H1 (cell line): ENCODE data around the gene ADCK2. TPM values are rescaled to one million over a fixed set of nuclear protein-coding genes. Genes with fewer than 3 reads are reported as not detected.

ENCODE experiments used
- CTCF ChIA-PET: fragments of 300-600 bp; sonication (Branson Sonifier 250); formaldehyde crosslinking; loops from one replicate; lab custom pipeline; 2021; ENCODE audit not compliant: partially characterized antibody; lab: Charles Lee
- POLR2A ChIA-PET: fragments of 300-600 bp; sonication (Branson Sonifier 250); formaldehyde crosslinking; loops from one replicate; lab custom pipeline; 2021; ENCODE audit warnings: inconsistent platforms; ENCODE audit not compliant: partially characterized antibody; lab: Charles Lee
- DNase-seq, 2 experiments: peaks; one replicate each; pipeline versions ENCODE4 v3.0.0 to v3.0.0-alpha.2; 2010 to 2022; ENCODE audit warnings: low spot score in 2 of 2, low read depth in 1 of 2, mixed read lengths in 1 of 2
- FAIRE-seq: peaks from 2 replicates; lab custom pipeline; 2011; peaks lifted over from hg19 to GRCh38; lab: Jason Lieb, UNC
- H2AFZ ChIP-seq: 2 replicates; pipeline ENCODE4 v1.8.1; 2012; ENCODE audit warnings: low read length, inconsistent platforms
- H2AK5ac ChIP-seq: 2 replicates; pipeline ENCODE4 v1.6.1; 2013; ENCODE audit warnings: low read depth, low read length
- H2BK120ac ChIP-seq: replicated peaks from 2 replicates; pipeline ENCODE3; 2013; ENCODE audit warnings: low read depth, low read length, inconsistent platforms
- H2BK12ac ChIP-seq: 2 replicates; pipeline ENCODE4 v1.6.1; 2013; ENCODE audit warnings: low read depth, low read length
- H2BK15ac ChIP-seq: 2 replicates; pipeline ENCODE4 v1.6.1; 2013; ENCODE audit warnings: low read length
- H2BK20ac ChIP-seq: 2 replicates; pipeline ENCODE4 v1.6.1; 2013; ENCODE audit warnings: low read length
- H2BK5ac ChIP-seq: 2 replicates; pipeline ENCODE4 v1.6.1; 2013; ENCODE audit warnings: low read depth, low read length
- H3K14ac ChIP-seq: 2 replicates; pipeline ENCODE4 v1.6.1; 2013; ENCODE audit warnings: inconsistent platforms; ENCODE audit not compliant: insufficient read length
- H3K18ac ChIP-seq: 2 replicates; pipeline ENCODE4 v1.6.1; 2013; ENCODE audit warnings: low read length; ENCODE audit errors: extremely low read depth
- H3K23ac ChIP-seq: 2 replicates; pipeline ENCODE4 v1.6.1; 2013; ENCODE audit warnings: inconsistent platforms; ENCODE audit not compliant: insufficient read length
- H3K23me2 ChIP-seq: 2 replicates; pipeline ENCODE4 v1.6.1; 2013; ENCODE audit warnings: low read depth, low read length
- H3K27ac ChIP-seq: 2 replicates; pipeline ENCODE4 v1.6.1; 2011; ENCODE audit warnings: low read depth, low read length, inconsistent platforms
- H3K27me3 ChIP-seq, 4 experiments: replicated peaks in 1 of 4; 1 replicate in 1 of 4; 2 replicates in 3 of 4; pipeline versions ENCODE4 v1.6.1 to v1.8.1; 2011 to 2013; ENCODE audit warnings: low read length in 3 of 4, mild to moderate bottlenecking in 3 of 4, inconsistent platforms in 2 of 4, mixed read lengths in 2 of 4, moderate library complexity in 1 of 4; ENCODE audit not compliant: control insufficient read depth in 3 of 4, insufficient read depth in 3 of 4; ENCODE audit errors: extremely low read depth in 1 of 4
- H3K36me3 ChIP-seq, 4 experiments: 2 replicates each; pipeline versions ENCODE4 v1.6.1 to v1.8.1; 2011 to 2013; ENCODE audit warnings: mild to moderate bottlenecking in 4 of 4, low read length in 3 of 4, moderate library complexity in 2 of 4, control low read depth in 1 of 4, inconsistent platforms in 1 of 4; ENCODE audit not compliant: insufficient read depth in 4 of 4, control insufficient read depth in 2 of 4
- H3K4ac ChIP-seq: replicated peaks from 2 replicates; pipeline ENCODE3; 2013; ENCODE audit warnings: low read length, low read depth, mixed read lengths, inconsistent platforms; ENCODE audit not compliant: insufficient read length
- H3K4me1 ChIP-seq, 4 experiments: replicated peaks in 1 of 4; 1 replicate in 1 of 4; 2 replicates in 3 of 4; pipeline versions ENCODE4 v1.6.1 to v1.8.1; 2011 to 2013; ENCODE audit warnings: low read length in 3 of 4, inconsistent platforms in 2 of 4, mixed read lengths in 1 of 4; ENCODE audit not compliant: insufficient read depth in 4 of 4, control insufficient read depth in 3 of 4
- H3K4me2 ChIP-seq, 2 experiments: 2 replicates each; pipeline versions ENCODE4 v1.6.1 to v1.8.1; 2011 to 2013; ENCODE audit warnings: low read depth in 2 of 2, low read length in 2 of 2, control low read depth in 1 of 2, inconsistent platforms in 1 of 2, mild to moderate bottlenecking in 1 of 2; ENCODE audit not compliant: insufficient read depth in 1 of 2
- H3K4me3 ChIP-seq, 4 experiments: fragments of 200-600, 300-600 bp in 1 of 4; sonication (generic), shearing (Covaris generic), sonication (Bioruptor Twin) in 1 of 4; 2 replicates each; pipeline versions ENCODE4 v1.5.1 to v1.8.1; 2011 to 2016; ENCODE audit warnings: low read length in 4 of 4, low read depth in 3 of 4, control low read depth in 2 of 4, inconsistent platforms in 2 of 4, mild to moderate bottlenecking in 2 of 4, mixed read lengths in 1 of 4, moderate library complexity in 1 of 4; ENCODE audit not compliant: insufficient read depth in 2 of 4; ENCODE audit errors: extremely low read depth in 1 of 4
- H3K56ac ChIP-seq: replicated peaks from 2 replicates; pipeline ENCODE3; 2013; ENCODE audit warnings: low read depth, mild to moderate bottlenecking, mixed read lengths, low read length, inconsistent platforms; ENCODE audit not compliant: insufficient read length
- H3K79me1 ChIP-seq: 2 replicates; pipeline ENCODE4 v1.6.1; 2013; ENCODE audit warnings: low read depth, low read length, control low read depth
- H3K79me2 ChIP-seq, 2 experiments: 2 replicates each; pipeline versions ENCODE4 v1.6.1 to v1.8.1; 2012 to 2013; ENCODE audit warnings: low read length in 2 of 2, mild to moderate bottlenecking in 2 of 2, inconsistent platforms in 1 of 2; ENCODE audit not compliant: insufficient read depth in 2 of 2, control insufficient read depth in 1 of 2
- H3K9ac ChIP-seq, 4 experiments: replicated peaks in 1 of 4; 1 replicate in 1 of 4; 2 replicates in 3 of 4; pipeline versions ENCODE4 v1.6.1 to v1.8.1; 2011 to 2013; ENCODE audit warnings: low read depth in 3 of 4, low read length in 3 of 4, control low read depth in 2 of 4, mild to moderate bottlenecking in 2 of 4, moderate library complexity in 2 of 4, inconsistent platforms in 1 of 4; ENCODE audit errors: extremely low read depth in 1 of 4
- H3K9me3 ChIP-seq, 2 experiments: 2 replicates each; pipeline versions ENCODE4 v1.6.1 to v1.8.1; 2012 to 2013; ENCODE audit warnings: mild to moderate bottlenecking in 2 of 2, moderate library complexity in 2 of 2, control low read depth in 1 of 2, inconsistent platforms in 1 of 2, low read depth in 1 of 2, low read length in 1 of 2, mixed read lengths in 1 of 2; ENCODE audit not compliant: insufficient read depth in 2 of 2
- H4K20me1 ChIP-seq, 2 experiments: replicated peaks in 1 of 2; 2 replicates each; pipeline versions ENCODE3 to v1.8.1; 2011 to 2013; ENCODE audit warnings: inconsistent platforms in 2 of 2, low read length in 2 of 2, mild to moderate bottlenecking in 1 of 2; ENCODE audit not compliant: insufficient read depth in 2 of 2, control insufficient read depth in 1 of 2
- H4K5ac ChIP-seq: 2 replicates; pipeline ENCODE4 v1.6.1; 2013; ENCODE audit warnings: low read length, low read depth, mixed read lengths, inconsistent platforms; ENCODE audit not compliant: insufficient read length
- H4K8ac ChIP-seq: 2 replicates; pipeline ENCODE4 v1.8.0; 2013; ENCODE audit warnings: mild to moderate bottlenecking, moderate library complexity, low read length, inconsistent platforms; ENCODE audit not compliant: insufficient read depth; ENCODE audit errors: extremely low read depth
- H4K91ac ChIP-seq: replicated peaks from 2 replicates; pipeline ENCODE3; 2013; ENCODE audit warnings: low read length, mixed read lengths, inconsistent platforms; ENCODE audit not compliant: insufficient read length
- CHD2 ChIP-seq: IDR thresholded peaks from 2 replicates; pipeline ENCODE4 v1.6.1; 2012; ENCODE audit warnings: low read length, improper control_type of control experiment
- GTF2F1 ChIP-seq: IDR thresholded peaks from 2 replicates; pipeline ENCODE4 v1.6.1; 2012; ENCODE audit warnings: low read depth, low read length, improper control_type of control experiment, borderline replicate concordance
- MAFK ChIP-seq: IDR thresholded peaks from 2 replicates; pipeline ENCODE4 v1.6.1; 2012; ENCODE audit warnings: low read depth, mild to moderate bottlenecking, improper control_type of control experiment, low read length
- POU5F1 ChIP-seq: IDR thresholded peaks from 2 replicates; pipeline ENCODE4 v1.6.1; 2011; ENCODE audit warnings: low read depth, mild to moderate bottlenecking, low read length, moderate library complexity
- RBBP5 ChIP-seq: IDR thresholded peaks from 2 replicates; pipeline ENCODE4 v1.7.1; 2012; ENCODE audit warnings: low read depth, mild to moderate bottlenecking, inconsistent platforms, low read length, moderate library complexity, borderline replicate concordance
- WGBS, 2 experiments: shearing (Covaris generic) in 1 of 2; methylation state at CpG; one replicate each; pipeline versions ENCODE4 v1.1.6 to v1.1.7; 2013 to 2015; ENCODE audit warnings: low lambda C conversion rate in 2 of 2, mixed read lengths in 2 of 2, inconsistent platforms in 1 of 2, low coverage in 1 of 2, missing lambda C conversion rate in 1 of 2; ENCODE audit not compliant: insufficient replicate concordance in 2 of 2, insufficient coverage in 1 of 2, insufficient read length in 1 of 2; ENCODE audit errors: extremely low coverage in 1 of 2, missing lambda C conversion rate in 1 of 2; 5-methylcytosine and 5-hydroxymethylcytosine counted together
- polyA plus RNA-seq, 7 experiments: library from polyadenylated mRNA; depleted of rRNA in 3 of 7; stranded (reverse) in 5 of 7; unstranded in 2 of 7; fragments of >200 nt in 5 of 7; fragments of 200-250 nt in 2 of 7; gene quantifications; 1 replicate in 5 of 7; 2 replicates in 1 of 7; 4 replicates in 1 of 7; pipeline versions ENCODE4 v1.2.1 to v1.2.3, GENCODE V29; 2011 to 2013; ENCODE audit warnings: missing spikeins in 2 of 7, mixed read lengths in 2 of 7
- total RNA-seq: library from RNA; stranded (reverse); fragmentation: NEBNext Ultra II Directional; extraction: Animal tissue kit (Norgen Biotek cat#: 25700); gene quantifications from 2 replicates; pipeline ENCODE4 v1.2.1, GENCODE V29; 2021

The ADCK2 gene
- total and polyA plus RNA-seq, 2 of the 8 experiments (the other 6 are each of a cell fraction or from before 2014, with no cell fraction given), result 6.9 to 11.7 TPM

DNA sequence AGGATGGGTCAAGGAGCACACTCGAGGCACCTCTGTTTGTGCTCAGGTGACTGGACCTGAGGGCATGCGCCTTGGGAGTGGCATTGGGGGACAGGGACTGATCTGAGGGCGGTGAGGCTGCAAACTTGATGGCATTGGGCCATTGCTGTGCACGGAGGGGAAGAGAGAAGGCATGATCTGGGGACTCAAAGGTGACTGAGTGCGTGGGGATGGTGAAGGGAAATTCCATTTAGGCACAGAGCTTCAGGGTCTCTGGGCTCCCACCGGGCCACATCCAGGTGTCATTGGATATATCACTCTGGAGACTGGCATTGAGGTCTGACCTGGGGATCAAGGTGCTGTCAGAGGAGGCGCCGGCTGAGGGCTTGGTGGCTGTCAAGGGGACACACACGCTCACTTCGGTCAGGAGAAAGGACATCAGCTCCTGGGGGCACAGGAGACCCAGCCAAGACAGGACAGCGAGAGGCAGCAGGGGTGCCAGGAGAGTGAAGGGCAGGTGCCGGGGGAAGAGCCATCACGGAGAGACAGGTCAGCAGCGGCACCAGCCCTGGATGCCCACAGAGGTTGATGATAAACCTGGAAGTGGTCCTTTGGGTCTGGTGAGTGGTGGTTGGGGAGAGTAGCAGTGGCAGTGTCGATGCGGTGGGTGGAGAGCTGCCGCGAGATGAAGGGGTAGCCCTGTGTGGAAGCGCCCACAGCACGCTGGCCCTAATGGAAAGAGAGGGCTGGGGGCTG is 5.5 kb downstream of the ADCK2 start:
- Histone ChIP-seq H3K27me3 (peaks cover 0 to 8% (median 2%) of the 10 kb centered on the region in 4 experiments; a peak in 3 of 7 replicates), H3K4ac (no peak overlapping the region), H3K18ac (no peak overlapping the region), H3K23ac (no peak overlapping the region), H3K4me1 (no peaks in the 10 kb centered on the region; a peak in 1 of 7 replicates), H3K36me3 (no peaks in the 10 kb centered on the region), H2BK15ac (no peak overlapping the region), H4K5ac (no peak overlapping the region), H3K56ac (no peak overlapping the region), H2AFZ (no peak overlapping the region), H3K14ac (no peak overlapping the region), H4K20me1 (no peaks in the 10 kb centered on the region), H4K8ac (peak overlapping the region; percentile 28), H3K9ac (no peak overlapping the region), H3K4me3 (no peak overlapping the region), H3K79me1 (no peaks in the 10 kb centered on the region), H2AK5ac (peak overlapping the region; percentile 65; the same call in 1 of the 2 replicates), H3K23me2 (peaks cover 3% of the 10 kb centered on the region; the same call in 1 of the 2 replicates), H2BK120ac (no peak overlapping the region), H3K9me3 (no peaks in the 10 kb centered on the region), H2BK5ac (no peak overlapping the region), H2BK12ac (no peak overlapping the region), H2BK20ac (no peak overlapping the region), H3K4me2 (no peak overlapping the region), H4K91ac (no peak overlapping the region), H3K79me2 (no peaks in the 10 kb centered on the region), H3K27ac (no peak overlapping the region)
- FAIRE-seq (no peak), DNase-seq (no peak)
- ChIA-PET POLR2A (interaction anchor here (1.0 kb wide), 1 partner anchor 16 kb away, joined by 4 read pairs; no protein-coding TSS in a partner anchor), CTCF (interaction anchor here (0.7 to 4.5 kb wide), 4 partner anchors 7 to 305 kb away, joined by 3 to 38 read pairs (median 3); no protein-coding TSS in a partner anchor)
- WGBS, 2 experiments, result 94% methylated on average over 20 of the region's 20 CpGs; no CpG with 5 or more reads in 1 of the 2 experiments
- no peak for TF ChIP-seq CHD2
- TF ChIP-seq GTF2F1, result no peak
- no peak for TF ChIP-seq POU5F1
- no peak for TF ChIP-seq MAFK
- TF ChIP-seq RBBP5, result no peak
